Caco-2 (cell line): Measurements from ENCODE around the gene CD300C. TPM values are rescaled to one million over a fixed set of nuclear protein-coding genes. Genes with fewer than 3 reads are reported as not detected.

Source experiments
- BruUV-seq: library from RNA; stranded (reverse); fragments of 400-500 nt; replicated peaks from 2 replicates; lab custom pipeline; 2021; lab: Mats Ljungman, UMichigan
- CTCF ChIA-PET: fragments of 300-600 bp; sonication (Branson Sonifier 250); formaldehyde crosslinking; loops from one replicate; lab custom pipeline; 2022; ENCODE audit warnings: antibody characterized with exemption; lab: Charles Lee
- POLR2A ChIA-PET: fragments of 300-600 bp; sonication (Branson Sonifier 250); formaldehyde crosslinking; loops from one replicate; lab custom pipeline; 2022; ENCODE audit warnings: antibody characterized with exemption; lab: Charles Lee
- DNase-seq, 2 experiments: peaks; one replicate each; pipeline versions ENCODE4 v3.0.0 to v3.0.0-alpha.2; 2020 to 2022
- H3K27me3 ChIP-seq: replicated peaks from 2 replicates; pipeline ENCODE4 v1.6.0; 2011; ENCODE audit warnings: low read length; ENCODE audit not compliant: control insufficient read depth, insufficient read depth
- H3K36me3 ChIP-seq: 2 replicates; pipeline ENCODE4 v1.5.1; 2011; ENCODE audit warnings: low read length; ENCODE audit not compliant: control insufficient read depth, insufficient read depth
- H3K4me1 ChIP-seq: fragments of 250-450 bp; sonication (Bioruptor Pico); 2 replicates; pipeline ENCODE4 v1.5.1; 2020; ENCODE audit warnings: mild to moderate bottlenecking
- H3K4me3 ChIP-seq: 2 replicates; pipeline ENCODE4 v1.5.1; 2011; ENCODE audit warnings: low read depth, mild to moderate bottlenecking, control low read depth, low read length
- H3K9me3 ChIP-seq: fragments of 250-450 bp; sonication (Bioruptor Pico); 2 replicates; pipeline ENCODE4 v1.5.1; 2020; ENCODE audit warnings: mild to moderate bottlenecking, moderate library complexity
- H3K27ac Mint-ChIP-seq: one replicate; pipeline ENCODE4 v1.8.0; 2022; ENCODE audit warnings: mixed read lengths; ENCODE audit not compliant: unreplicated experiment
- H3K27me3 Mint-ChIP-seq: one replicate; pipeline ENCODE4 v1.8.0; 2022; ENCODE audit warnings: mixed read lengths; ENCODE audit not compliant: insufficient read depth, unreplicated experiment
- H3K36me3 Mint-ChIP-seq: one replicate; pipeline ENCODE4 v1.8.0; 2022; ENCODE audit warnings: mild to moderate bottlenecking, mixed read lengths; ENCODE audit not compliant: insufficient read depth, unreplicated experiment
- H3K4me1 Mint-ChIP-seq: one replicate; pipeline ENCODE4 v1.8.0; 2022; ENCODE audit warnings: low read depth, mixed read lengths; ENCODE audit not compliant: unreplicated experiment
- H3K4me3 Mint-ChIP-seq: one replicate; pipeline ENCODE4 v1.8.0; 2022; ENCODE audit warnings: mild to moderate bottlenecking, moderate library complexity, mixed read lengths; ENCODE audit not compliant: unreplicated experiment
- H3K9me3 Mint-ChIP-seq: one replicate; pipeline ENCODE4 v1.8.0; 2022; ENCODE audit warnings: mixed read lengths; ENCODE audit not compliant: unreplicated experiment
- CTCF ChIP-seq, 2 experiments: fragments of 200-600 bp in 1 of 2; IDR thresholded peaks; 1 replicate in 1 of 2; 2 replicates in 1 of 2; pipeline versions ENCODE4 v1.5.1 to v1.8.0; 2011 to 2022; ENCODE audit warnings: antibody characterized with exemption in 1 of 2, control low read depth in 1 of 2, inconsistent platforms in 1 of 2, low read depth in 1 of 2, low read length in 1 of 2, mild to moderate bottlenecking in 1 of 2, moderate library complexity in 1 of 2; ENCODE audit not compliant: insufficient read depth in 1 of 2, severe bottlenecking in 1 of 2, unreplicated experiment in 1 of 2
- intact Hi-C: fragments of 100-400 bp; cut with micrococcal nuclease; formaldehyde crosslinking; loops from one replicate; pipeline ENCODE4 v1.10.0; 2022; ENCODE audit not compliant: unreplicated experiment
- total RNA-seq: library from RNA; stranded (reverse); gene quantifications from 2 replicates; pipeline ENCODE4 v1.2.3, GENCODE V29; 2022

CD300C gene
- total RNA-seq, 1 experiment from 2014 or later = not detected

GRCh38 chr17:74529243-74529642 is 16.7 kb downstream of the CD300C start:
- no peak for DNase-seq
- Histone ChIP-seq H3K27me3 (0 out of 2 replicates have a peak, but pooled peaks cover 1% of the 10 kb centered on the region), H3K36me3 (no peaks in the 10 kb centered on the region), H3K4me1 (no peaks in the 10 kb centered on the region), H3K4me3 (no peak overlapping the region), H3K9me3 (no peaks in the 10 kb centered on the region)
- no peaks in the 10 kb centered on the region for H3K9me3 Mint-ChIP-seq
- no peak overlapping the region for H3K4me3 Mint-ChIP-seq
- H3K36me3 Mint-ChIP-seq = no peaks in the 10 kb centered on the region
- no peak for TF ChIP-seq CTCF (IDR thresholded peaks at IDR 0.05; ENCODE audit: insufficient read depth in 1 of 2, low read depth in 1 of 2, low read length in 1 of 2, severe bottlenecking in 1 of 2, unreplicated experiment in 1 of 2)
- H3K27me3 Mint-ChIP-seq = peaks cover 29% of the 10 kb centered on the region
- intact Hi-C loops = no loop called here
- no peaks in the 10 kb centered on the region for H3K4me1 Mint-ChIP-seq
- no TSS peak for BruUV-seq
- ChIA-PET CTCF (no interaction called here), POLR2A (no interaction called here)
- H3K27ac Mint-ChIP-seq = no peak overlapping the region

GRCh38 chr17:74528491-74529199 is 17.3 kb downstream of the CD300C start:
- Mint-ChIP-seq H3K27me3 (peaks cover 32% of the 10 kb centered on the region), H3K4me1 (no peaks in the 10 kb centered on the region)
- intact Hi-C loops = no loop called here

GRCh38 chr17:74527756-74528155 is 18.2 kb downstream of the CD300C start:
- no TSS peak for BruUV-seq
- Histone ChIP-seq H3K4me1 (no peaks in the 10 kb centered on the region), H3K4me3 (no peak overlapping the region), H3K36me3 (no peaks in the 10 kb centered on the region), H3K9me3 (no peaks in the 10 kb centered on the region), H3K27me3 (0 out of 2 replicates have a peak, but pooled peaks cover 1% of the 10 kb centered on the region)
- ChIA-PET POLR2A (no interaction called here), CTCF (interaction anchor here (1.2 kb wide), 1 partner anchor 155 kb away, joined by 6 read pairs; no protein-coding TSS in a partner anchor)
- TF ChIP-seq CTCF (IDR thresholded peaks at IDR 0.05; ENCODE audit: insufficient read depth in 1 of 2, low read depth in 1 of 2, low read length in 1 of 2, severe bottlenecking in 1 of 2, unreplicated experiment in 1 of 2) = no peak
- H3K9me3 Mint-ChIP-seq = no peaks in the 10 kb centered on the region
- H3K27me3 Mint-ChIP-seq = peaks cover 38% of the 10 kb centered on the region
- DNase-seq = no peak
- H3K27ac Mint-ChIP-seq = no peak overlapping the region
- H3K4me1 Mint-ChIP-seq = no peaks in the 10 kb centered on the region
- no peak overlapping the region for H3K4me3 Mint-ChIP-seq
- H3K36me3 Mint-ChIP-seq = no peaks in the 10 kb centered on the region
- intact Hi-C loops = no loop called here

More at GRCh38 chr17:74528491-74529199, 17.3 kb downstream of the CD300C start:
- Mint-ChIP-seq H3K27ac (no peak overlapping the region), H3K9me3 (no peaks in the 10 kb centered on the region), H3K36me3 (no peaks in the 10 kb centered on the region), H3K4me3 (no peak overlapping the region)
- no TSS peak for BruUV-seq
- Histone ChIP-seq H3K9me3 (no peaks in the 10 kb centered on the region), H3K4me1 (no peaks in the 10 kb centered on the region), H3K36me3 (no peaks in the 10 kb centered on the region), H3K4me3 (no peak overlapping the region), H3K27me3 (0 out of 2 replicates have a peak, but pooled peaks cover 1% of the 10 kb centered on the region)
- POLR2A ChIA-PET = no interaction called here
- no peak for TF ChIP-seq CTCF (IDR thresholded peaks at IDR 0.05; ENCODE audit: insufficient read depth in 1 of 2, low read depth in 1 of 2, low read length in 1 of 2, severe bottlenecking in 1 of 2, unreplicated experiment in 1 of 2)
- CTCF ChIA-PET = interaction anchor here (1.2 kb wide), 1 partner anchor 155 kb away, joined by 6 read pairs; no protein-coding TSS in a partner anchor
- no peak for DNase-seq
